OCI-LY7 (cell line): Measurements from ENCODE around the gene MAOA.
A peak's percentile ranks its signal among the peaks of the same experiment; 100 is the strongest.

Experiments used
- EZH2phosphoT487 ChIP-seq: fragments of 200-600 bp; sonication (generic); IDR thresholded peaks from 2 replicates; pipeline ENCODE4 v1.6.1; 2018; ENCODE audit warnings: low read depth, borderline replicate concordance, mild to moderate bottlenecking, mixed run types, antibody characterized with exemption, low read length, moderate library complexity, mixed read lengths
- TF ChIP-seq, protein P1 (sequence below): fragments of 200-600 bp; sonication (generic); conservative IDR thresholded peaks from 2 replicates; pipeline ENCODE4 v1.5.1; 2014; ENCODE audit warnings: mild to moderate bottlenecking, antibody characterized with exemption, low read length, moderate library complexity, mixed read lengths

DNA sequence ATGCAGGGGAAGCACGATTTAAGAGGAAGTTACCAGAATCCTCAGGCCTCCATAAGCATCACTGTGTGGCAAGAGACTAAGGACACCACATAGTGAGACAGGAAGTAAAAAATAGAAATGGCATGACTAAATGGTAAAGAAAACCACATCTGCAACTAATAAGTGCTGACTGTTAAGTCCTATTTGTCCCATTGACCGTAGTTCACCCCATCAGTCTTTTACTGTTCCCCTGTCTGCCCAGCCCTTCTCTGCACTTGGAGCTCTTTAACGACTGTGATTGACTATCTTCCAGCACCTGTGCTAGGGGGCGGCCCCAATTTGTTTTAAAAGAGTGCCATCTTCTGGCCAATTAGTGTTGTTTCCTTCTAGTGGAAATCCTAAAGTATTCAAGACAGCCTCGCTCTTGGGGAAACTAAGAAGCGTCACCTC is 94.2 kb downstream of the MAOA start:
- TF ChIP-seq, protein P1, sequence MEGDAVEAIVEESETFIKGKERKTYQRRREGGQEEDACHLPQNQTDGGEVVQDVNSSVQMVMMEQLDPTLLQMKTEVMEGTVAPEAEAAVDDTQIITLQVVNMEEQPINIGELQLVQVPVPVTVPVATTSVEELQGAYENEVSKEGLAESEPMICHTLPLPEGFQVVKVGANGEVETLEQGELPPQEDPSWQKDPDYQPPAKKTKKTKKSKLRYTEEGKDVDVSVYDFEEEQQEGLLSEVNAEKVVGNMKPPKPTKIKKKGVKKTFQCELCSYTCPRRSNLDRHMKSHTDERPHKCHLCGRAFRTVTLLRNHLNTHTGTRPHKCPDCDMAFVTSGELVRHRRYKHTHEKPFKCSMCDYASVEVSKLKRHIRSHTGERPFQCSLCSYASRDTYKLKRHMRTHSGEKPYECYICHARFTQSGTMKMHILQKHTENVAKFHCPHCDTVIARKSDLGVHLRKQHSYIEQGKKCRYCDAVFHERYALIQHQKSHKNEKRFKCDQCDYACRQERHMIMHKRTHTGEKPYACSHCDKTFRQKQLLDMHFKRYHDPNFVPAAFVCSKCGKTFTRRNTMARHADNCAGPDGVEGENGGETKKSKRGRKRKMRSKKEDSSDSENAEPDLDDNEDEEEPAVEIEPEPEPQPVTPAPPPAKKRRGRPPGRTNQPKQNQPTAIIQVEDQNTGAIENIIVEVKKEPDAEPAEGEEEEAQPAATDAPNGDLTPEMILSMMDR = peak; percentile 73
- no peak for TF ChIP-seq EZH2phosphoT487
